Adrenal gland (tissue), 5 donors: ENCODE data around the gene ASTN1.

Experiments
- CTCF ChIP-seq, 6 experiments: fragments of 450-650 bp in 4 of 6; fragments of 200-600 bp in 2 of 6; sonication (generic) in 1 of 6; IDR thresholded peaks; 1 replicate in 5 of 6; 2 replicates in 1 of 6; pipeline versions ENCODE4 v1.5.1 to v1.8.0; 2016 to 2021; ENCODE audit warnings: antibody characterized with exemption in 6 of 6, mild to moderate bottlenecking in 2 of 6, moderate library complexity in 1 of 6
- POLR2A ChIP-seq, 2 donors: fragments of 450-650 bp; IDR thresholded peaks; one replicate each; pipeline ENCODE4 v1.6.1; 2017; ENCODE audit warnings: antibody characterized with exemption in 2 of 2, mild to moderate bottlenecking in 2 of 2, moderate library complexity in 1 of 2
- donor health status: DM: no; HTN: no; CAD: no.

GRCh38 chr1:176993587-176993986 lies 170.9 kb downstream of the ASTN1 start:
- TF ChIP-seq CTCF (IDR thresholded peaks at IDR 0.05) = no peak
- TF ChIP-seq POLR2A (IDR thresholded peaks at IDR 0.05) = no peak
